Ascending aorta (tissue), 2 donors: Measurements from ENCODE around the gene MED12. TPM values are rescaled to one million over a fixed set of nuclear protein-coding genes. Genes with fewer than 3 reads are reported as not detected.

Source experiments
- DNase-seq, 2 donors: peaks; one replicate each; pipeline ENCODE4 v3.0.0-alpha.2; 2019; ENCODE audit warnings: low spot score in 2 of 2
- H3K27ac ChIP-seq, 2 donors: fragments of 200-600 bp; sonication (generic); one replicate each; pipeline ENCODE4 v1.5.1; 2016 to 2017; ENCODE audit warnings: mild to moderate bottlenecking in 1 of 2
- H3K27me3 ChIP-seq: fragments of 200-600 bp; sonication (generic); one replicate; pipeline ENCODE4 v1.5.1; 2017
- H3K36me3 ChIP-seq, 2 donors: fragments of 200-600 bp; sonication (generic); one replicate each; pipeline ENCODE4 v1.5.1; 2016
- H3K4me1 ChIP-seq, 2 donors: fragments of 200-600 bp; sonication (generic); one replicate each; pipeline ENCODE4 v1.5.1; 2016 to 2017; ENCODE audit warnings: mild to moderate bottlenecking in 1 of 2
- H3K4me3 ChIP-seq, 2 donors: fragments of 200-600 bp; sonication (generic); one replicate each; pipeline ENCODE4 v1.5.1; 2016 to 2017; ENCODE audit warnings: mild to moderate bottlenecking in 1 of 2
- H3K9me3 ChIP-seq, 2 donors: fragments of 200-600 bp; sonication (generic); one replicate each; pipeline ENCODE4 v1.5.1; 2016
- intact Hi-C: fragments of 100-400 bp; cut with DNase I; formaldehyde crosslinking; loops from one replicate; pipeline ENCODE4 v1.15.1; 2023
- total RNA-seq: library from RNA; depleted of rRNA; stranded (reverse); fragments of >200 nt; gene quantifications from one replicate; pipeline ENCODE4 v1.1.0, GENCODE V29; 2016
- TF ChIP-seq, protein P1 (sequence below), 3 experiments: fragments of 200-600 bp in 2 of 3; fragments of 450-650 bp in 1 of 3; sonication (generic) in 2 of 3; IDR thresholded peaks; one replicate each; pipeline ENCODE4 v1.5.1; 2016 to 2019; ENCODE audit warnings: antibody characterized with exemption in 3 of 3, mild to moderate bottlenecking in 1 of 3, moderate library complexity in 1 of 3

Gene MED12
- total RNA-seq, 1 donor from 2014 or later = 36.9 TPM

DNA sequence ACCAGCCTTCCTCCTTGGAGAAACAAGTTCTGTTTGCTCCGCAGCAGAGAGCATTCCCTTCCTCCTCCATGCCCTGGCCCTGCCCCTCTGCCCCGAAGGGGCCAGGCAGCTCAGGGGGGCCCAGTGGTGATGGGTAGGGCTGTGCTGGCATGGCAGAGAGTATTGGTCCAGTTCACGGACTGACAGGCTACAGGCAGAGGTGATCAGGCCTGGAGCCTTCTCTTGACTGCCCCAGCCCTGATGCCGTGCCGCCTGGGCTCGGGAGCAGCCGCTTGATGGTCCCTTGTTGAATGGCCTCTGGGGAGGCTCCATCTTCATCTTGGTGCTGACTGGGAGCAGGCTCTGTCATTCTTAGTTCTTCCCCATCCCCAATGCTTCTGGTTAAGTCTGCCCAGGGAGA is 35.8 kb downstream of the MED12 start:
- H3K36me3 ChIP-seq = no peaks in the 10 kb centered on the region
- no peak for DNase-seq
- intact Hi-C loops = no loop called here
- H3K27me3 ChIP-seq = no peaks in the 10 kb centered on the region
- no peak overlapping the region for H3K27ac ChIP-seq
- TF ChIP-seq, protein P1, sequence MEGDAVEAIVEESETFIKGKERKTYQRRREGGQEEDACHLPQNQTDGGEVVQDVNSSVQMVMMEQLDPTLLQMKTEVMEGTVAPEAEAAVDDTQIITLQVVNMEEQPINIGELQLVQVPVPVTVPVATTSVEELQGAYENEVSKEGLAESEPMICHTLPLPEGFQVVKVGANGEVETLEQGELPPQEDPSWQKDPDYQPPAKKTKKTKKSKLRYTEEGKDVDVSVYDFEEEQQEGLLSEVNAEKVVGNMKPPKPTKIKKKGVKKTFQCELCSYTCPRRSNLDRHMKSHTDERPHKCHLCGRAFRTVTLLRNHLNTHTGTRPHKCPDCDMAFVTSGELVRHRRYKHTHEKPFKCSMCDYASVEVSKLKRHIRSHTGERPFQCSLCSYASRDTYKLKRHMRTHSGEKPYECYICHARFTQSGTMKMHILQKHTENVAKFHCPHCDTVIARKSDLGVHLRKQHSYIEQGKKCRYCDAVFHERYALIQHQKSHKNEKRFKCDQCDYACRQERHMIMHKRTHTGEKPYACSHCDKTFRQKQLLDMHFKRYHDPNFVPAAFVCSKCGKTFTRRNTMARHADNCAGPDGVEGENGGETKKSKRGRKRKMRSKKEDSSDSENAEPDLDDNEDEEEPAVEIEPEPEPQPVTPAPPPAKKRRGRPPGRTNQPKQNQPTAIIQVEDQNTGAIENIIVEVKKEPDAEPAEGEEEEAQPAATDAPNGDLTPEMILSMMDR (IDR thresholded peaks at IDR 0.05) = no peak
- H3K9me3 ChIP-seq = no peaks in the 10 kb centered on the region
- no peak overlapping the region for H3K4me3 ChIP-seq
- no peaks in the 10 kb centered on the region for H3K4me1 ChIP-seq

DNA sequence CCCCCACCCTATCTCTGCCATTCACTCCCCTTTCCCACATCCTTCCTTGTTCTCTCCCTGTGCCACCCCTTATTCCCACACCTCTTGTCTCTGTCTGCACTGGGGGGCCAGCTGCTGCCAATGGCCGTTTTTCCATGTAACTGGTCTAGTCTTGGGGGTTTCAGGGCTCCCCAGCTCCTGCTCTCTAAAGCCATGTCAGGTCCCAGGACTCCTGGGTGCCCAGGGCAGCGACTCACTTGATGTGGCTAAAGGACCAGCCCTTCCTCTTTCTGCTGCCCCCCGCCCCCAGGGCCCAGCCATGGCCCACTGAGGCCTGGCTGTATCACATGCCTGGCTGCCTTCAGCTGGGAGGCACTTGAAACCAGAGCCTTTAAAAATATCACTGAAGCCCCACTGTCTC is 36.2 kb downstream of the MED12 start:
- Histone ChIP-seq H3K27ac (no peak overlapping the region), H3K4me3 (no peak overlapping the region), H3K36me3 (no peaks in the 10 kb centered on the region), H3K9me3 (no peaks in the 10 kb centered on the region), H3K4me1 (no peaks in the 10 kb centered on the region), H3K27me3 (no peaks in the 10 kb centered on the region)
- TF ChIP-seq, protein P1 (IDR thresholded peaks at IDR 0.05) = no peak
- intact Hi-C loops = no loop called here
- DNase-seq = no peak

DNA sequence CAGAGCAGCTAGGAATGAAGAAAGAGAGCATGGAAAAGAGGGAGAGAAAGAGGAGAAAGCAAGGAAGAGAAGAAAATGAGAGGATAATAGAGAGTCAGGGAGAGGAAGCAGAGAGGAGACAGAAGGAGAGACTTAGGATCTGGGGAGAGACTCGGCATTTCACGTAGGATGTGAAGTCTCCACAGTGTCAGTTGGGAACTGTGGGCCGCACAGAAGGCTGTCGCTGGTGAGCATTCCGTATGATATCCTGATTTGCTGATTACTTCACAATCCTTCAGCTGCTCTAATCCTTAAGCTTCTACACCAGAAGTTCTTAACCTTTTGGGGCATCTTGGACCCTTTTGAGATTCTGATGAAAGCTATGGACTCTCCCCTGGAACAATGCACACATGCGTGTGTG is 40.2 kb downstream of the MED12 start:
- TF ChIP-seq, protein P1 (IDR thresholded peaks at IDR 0.05) = no peak
- intact Hi-C loops = no loop called here
- H3K27ac ChIP-seq = no peak overlapping the region
- H3K4me3 ChIP-seq = no peak overlapping the region
- no peaks in the 10 kb centered on the region for H3K27me3 ChIP-seq
- H3K4me1 ChIP-seq = no peaks in the 10 kb centered on the region
- H3K36me3 ChIP-seq = no peaks in the 10 kb centered on the region
- DNase-seq = no peak
- H3K9me3 ChIP-seq = no peaks in the 10 kb centered on the region

DNA sequence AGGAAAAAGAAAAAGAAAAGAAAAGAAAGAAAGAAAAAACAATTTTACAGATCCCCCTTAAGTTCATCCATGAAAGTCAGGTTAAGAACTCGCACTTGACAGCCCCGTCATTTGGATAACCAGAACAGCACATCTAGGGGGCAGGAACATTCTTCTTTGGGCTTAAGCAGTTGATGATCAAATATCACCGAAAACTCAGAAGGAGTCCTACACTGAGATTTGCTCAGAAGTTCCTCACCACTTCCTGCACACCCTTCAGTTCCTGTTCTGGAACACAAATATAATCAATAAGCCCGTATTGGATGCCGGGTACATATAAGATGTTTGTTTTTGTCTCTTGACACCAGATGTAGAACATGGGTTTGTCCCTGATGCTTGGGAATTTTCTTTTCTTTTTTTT is 40.9 kb downstream of the MED12 start:
- no peaks in the 10 kb centered on the region for H3K36me3 ChIP-seq
- no peak for DNase-seq
- H3K4me1 ChIP-seq = no peaks in the 10 kb centered on the region
- no peak overlapping the region for H3K4me3 ChIP-seq
- no peak overlapping the region for H3K27ac ChIP-seq
- intact Hi-C loops = no loop called here
- TF ChIP-seq, protein P1 (IDR thresholded peaks at IDR 0.05) = no peak
- no peaks in the 10 kb centered on the region for H3K9me3 ChIP-seq
- H3K27me3 ChIP-seq = no peaks in the 10 kb centered on the region

DNA sequence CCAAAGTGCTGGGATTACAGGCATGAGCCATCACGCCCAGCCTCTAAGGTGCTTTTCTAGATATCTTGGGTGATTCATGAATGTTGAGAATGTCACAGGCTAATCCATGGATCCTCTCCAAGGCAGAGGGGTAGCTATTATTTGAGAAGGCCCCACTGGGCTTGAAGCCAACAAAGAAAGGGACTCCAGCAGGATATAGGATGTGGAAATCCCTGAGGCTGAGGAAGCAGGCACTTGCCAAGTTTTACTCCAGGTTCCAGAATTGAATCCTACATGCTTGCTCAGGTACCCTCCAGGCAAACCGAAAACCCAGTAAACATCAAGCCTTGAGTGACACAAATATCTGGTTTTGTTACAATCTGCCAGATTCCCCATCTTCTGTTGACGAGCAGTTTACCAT is 42.1 kb downstream of the MED12 start:
- intact Hi-C loops = no loop called here
- no peak for DNase-seq
- no peaks in the 10 kb centered on the region for H3K27me3 ChIP-seq
- TF ChIP-seq, protein P1 (IDR thresholded peaks at IDR 0.05) = no peak
- H3K4me1 ChIP-seq = no peaks in the 10 kb centered on the region
- H3K27ac ChIP-seq = no peak overlapping the region
- H3K4me3 ChIP-seq = no peak overlapping the region
- no peaks in the 10 kb centered on the region for H3K9me3 ChIP-seq
- no peaks in the 10 kb centered on the region for H3K36me3 ChIP-seq

DNA sequence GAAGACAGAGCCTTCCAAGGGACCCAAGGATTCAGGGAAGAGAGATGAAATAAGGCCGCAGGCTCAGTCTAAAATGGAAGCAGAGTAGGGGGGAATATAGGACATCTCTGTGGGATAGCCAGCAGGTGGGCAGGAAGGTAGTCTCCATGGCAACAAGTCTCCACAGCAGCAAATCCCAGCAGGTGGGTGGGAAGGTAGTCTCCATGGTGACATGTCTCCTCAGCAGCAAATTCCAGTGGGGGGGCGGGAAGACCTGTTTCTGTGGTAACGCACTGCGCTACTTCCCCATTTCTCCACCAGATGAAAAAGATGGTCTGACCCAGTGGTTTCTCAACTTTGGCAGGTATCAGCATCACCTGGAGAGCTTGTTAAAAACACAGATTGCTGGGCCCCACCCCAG is 44.6 kb downstream of the MED12 start:
- no peaks in the 10 kb centered on the region for H3K9me3 ChIP-seq
- no peaks in the 10 kb centered on the region for H3K4me1 ChIP-seq
- TF ChIP-seq, protein P1 (IDR thresholded peaks at IDR 0.05) = no peak
- DNase-seq = no peak
- no peaks in the 10 kb centered on the region for H3K36me3 ChIP-seq
- no peaks in the 10 kb centered on the region for H3K27me3 ChIP-seq
- H3K27ac ChIP-seq = no peak overlapping the region
- intact Hi-C loops = no loop called here
- H3K4me3 ChIP-seq = no peak overlapping the region
